Ramos (cell line): ENCODE results near the gene RAB8B.
"Not testable (repeated sequence)": the region's sequence is repeated elsewhere in the genome, so short reads cannot be mapped to it uniquely, and the experiment has no call there.

ENCODE experiments used
- in situ Hi-C: fragments of 300-500 bp; cut with MboI; formaldehyde crosslinking; loops from one replicate; pipeline ENCODE4 v1.14.3; 2022; ENCODE audit warnings: low sequenced_read_pairs; ENCODE audit not compliant: unreplicated experiment

The RAB8B gene

GRCh38 chr15:63233667-63234423 lies 44.4 kb downstream of the RAB8B start:
- in situ Hi-C loops: no loop called here

DNA sequence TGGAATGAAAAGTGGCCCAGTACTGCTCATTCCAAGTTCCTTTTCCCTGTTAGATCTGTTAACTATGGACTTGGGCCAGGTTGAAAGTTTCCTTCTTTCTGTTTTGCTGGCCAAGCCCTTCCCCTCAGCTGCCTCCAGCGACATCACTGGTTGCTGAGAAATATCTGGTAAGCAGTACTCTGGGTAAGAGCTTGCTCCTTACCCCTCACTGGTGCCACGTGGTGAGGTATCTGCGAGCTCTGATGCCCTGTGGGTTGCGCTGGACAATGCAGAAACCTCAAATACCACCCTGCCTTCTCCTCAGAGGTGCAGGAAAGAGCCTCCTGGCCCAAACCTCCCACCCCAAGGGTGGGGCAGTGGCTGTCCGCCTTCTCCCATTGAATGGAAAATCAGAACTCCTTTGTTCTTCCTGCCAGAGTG lies 45.1 kb downstream of the RAB8B start:
- in situ Hi-C loops: no loop called here

DNA sequence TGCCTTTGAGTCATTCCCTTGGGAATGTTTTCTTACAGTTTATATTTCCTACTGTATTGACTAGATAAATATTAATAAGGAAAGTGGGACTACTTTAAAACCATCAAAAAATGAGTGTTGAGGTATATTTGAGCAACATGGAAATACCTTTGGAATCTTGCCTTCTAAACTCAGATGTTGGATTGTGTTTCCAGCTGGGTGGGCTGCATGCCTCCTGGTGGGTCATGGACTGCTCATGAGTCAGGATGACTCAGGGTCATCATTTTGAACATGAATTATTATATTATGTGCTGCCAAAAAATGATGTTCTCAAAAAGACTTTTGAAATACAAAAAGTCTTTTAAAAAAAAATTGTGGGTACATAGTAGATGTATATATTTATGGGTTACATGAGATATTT lies 46.9 kb downstream of the RAB8B start:
- in situ Hi-C loops: no loop called here

DNA sequence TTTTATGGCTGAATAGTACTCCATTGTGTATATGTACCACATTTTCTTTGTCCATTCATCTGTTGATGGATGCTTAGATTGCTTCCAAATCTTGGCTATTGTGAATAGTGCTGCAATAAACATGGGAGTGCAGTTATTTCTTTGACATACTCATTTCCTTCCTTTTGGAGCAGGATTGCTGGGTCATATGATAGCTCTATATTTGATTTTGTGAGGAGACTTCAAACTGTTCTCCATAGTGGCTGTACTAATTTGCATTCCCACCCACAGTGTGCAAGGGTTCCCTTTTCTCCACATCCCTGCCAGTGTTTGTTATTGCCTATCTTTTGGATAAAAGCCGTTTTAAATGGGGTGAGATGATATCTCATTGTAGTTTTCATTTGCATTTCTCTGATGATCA lies 47.7 kb downstream of the RAB8B start:
- in situ Hi-C loops: not testable (repeated sequence)

DNA sequence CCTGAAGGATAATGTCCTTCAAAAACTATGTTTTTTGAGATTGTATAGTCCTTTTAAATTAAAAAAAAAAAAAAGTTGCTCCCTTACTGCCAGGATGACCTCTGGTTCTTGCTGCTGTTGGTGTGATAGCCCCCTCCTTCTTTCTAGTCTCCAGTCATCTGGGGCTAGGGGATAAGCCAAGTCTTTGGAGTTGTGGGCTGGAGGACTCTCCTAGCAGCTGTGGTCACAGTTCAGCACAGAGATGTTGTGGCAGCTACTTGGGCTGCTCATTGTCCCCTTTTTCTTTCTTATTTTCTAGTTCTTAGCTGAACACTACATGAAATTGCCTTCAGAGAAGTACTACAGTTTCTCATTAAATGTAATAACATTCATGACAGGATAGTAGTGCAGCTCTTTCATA lies 48.8 kb downstream of the RAB8B start:
- in situ Hi-C loops: no loop called here

DNA sequence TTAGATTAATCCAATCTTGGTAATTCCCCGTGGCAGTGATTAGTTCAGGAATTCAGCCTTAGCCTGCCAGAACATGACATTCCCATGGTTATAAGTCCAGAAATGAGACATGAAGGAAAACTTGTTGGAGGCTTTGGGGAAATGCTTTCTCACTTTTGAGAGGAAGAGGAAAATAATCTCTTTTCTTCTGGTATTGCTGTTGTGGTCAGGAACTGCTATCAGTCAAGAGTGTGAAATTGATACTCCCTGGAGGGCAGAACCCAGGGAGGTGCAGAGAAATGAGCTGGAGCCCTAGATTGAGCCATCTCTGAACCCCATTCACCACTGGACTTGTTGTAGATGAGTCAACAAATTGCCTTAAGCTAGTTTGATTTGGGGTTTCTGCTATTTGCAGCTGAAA lies 49.4 kb downstream of the RAB8B start:
- in situ Hi-C loops: no loop called here

DNA sequence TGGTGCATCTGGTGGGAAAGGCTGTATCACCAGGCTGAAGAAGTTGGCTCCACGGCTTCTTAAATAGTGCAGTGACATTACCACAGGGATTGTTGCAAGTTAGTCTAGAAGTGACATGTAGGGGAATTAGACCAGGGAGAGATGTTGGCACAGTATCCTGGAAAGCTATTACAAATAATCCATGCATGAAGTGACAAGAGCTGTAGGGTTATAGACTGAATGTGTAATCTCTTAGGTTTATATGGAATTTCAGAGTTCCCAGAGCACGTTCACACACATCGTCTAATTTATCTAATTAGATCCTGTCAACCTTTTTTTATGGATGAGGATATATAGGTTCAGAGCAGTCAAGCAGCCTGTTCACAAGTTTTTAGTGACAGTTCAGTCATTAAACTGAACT lies 50.7 kb downstream of the RAB8B start:
- in situ Hi-C loops: no loop called here

DNA sequence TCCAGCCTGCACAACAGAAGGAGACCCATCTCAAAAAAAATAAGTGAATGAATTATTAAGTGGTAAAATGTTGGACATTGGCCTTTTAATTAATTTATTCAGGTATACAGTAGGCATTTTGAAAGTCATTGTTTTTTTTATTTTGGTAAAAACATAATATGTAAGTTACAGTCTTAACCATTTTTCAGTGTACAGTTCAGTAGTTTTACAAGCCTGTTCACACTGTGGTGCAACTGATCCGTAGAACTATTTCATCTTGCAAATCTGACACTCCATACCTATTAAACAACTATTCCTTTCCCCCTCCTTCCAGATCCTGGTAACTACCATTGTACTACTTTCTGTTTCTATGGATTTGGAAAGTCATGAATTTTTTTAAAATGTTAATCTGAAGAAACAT lies 51.9 kb downstream of the RAB8B start:
- in situ Hi-C loops: no loop called here

DNA sequence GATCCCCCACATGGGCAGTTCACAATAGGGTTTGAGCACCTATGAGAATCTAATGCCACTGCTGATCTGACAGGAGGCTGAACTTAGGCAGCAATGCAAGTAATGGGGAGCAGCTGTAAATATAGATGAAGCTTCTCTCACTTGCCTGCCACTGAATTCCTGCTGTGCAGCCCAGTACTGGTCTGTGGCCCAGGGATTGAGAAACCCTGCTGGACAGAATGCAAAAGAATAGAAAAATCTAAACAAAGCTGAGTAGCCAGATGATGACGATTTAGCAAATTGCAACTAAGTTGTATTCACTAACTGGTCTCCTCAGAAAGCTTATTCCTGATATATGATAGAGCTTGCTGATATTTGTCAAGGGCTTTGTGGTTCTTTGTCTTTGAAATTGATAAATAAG lies 53.7 kb downstream of the RAB8B start:
- in situ Hi-C loops: no loop called here

GRCh38 chr15:63243776-63244175 lies 54.4 kb downstream of the RAB8B start:
- in situ Hi-C loops: no loop called here

GRCh38 chr15:63244399-63244798 lies 55.0 kb downstream of the RAB8B start:
- in situ Hi-C loops: no loop called here

GRCh38 chr15:63244976-63245645 lies 55.7 kb downstream of the RAB8B start:
- in situ Hi-C loops: no loop called here

- in situ Hi-C loops: no loop called here
Observed at GRCh38 chr15:63246691-63247469, 57.5 kb downstream of the RAB8B start.

DNA sequence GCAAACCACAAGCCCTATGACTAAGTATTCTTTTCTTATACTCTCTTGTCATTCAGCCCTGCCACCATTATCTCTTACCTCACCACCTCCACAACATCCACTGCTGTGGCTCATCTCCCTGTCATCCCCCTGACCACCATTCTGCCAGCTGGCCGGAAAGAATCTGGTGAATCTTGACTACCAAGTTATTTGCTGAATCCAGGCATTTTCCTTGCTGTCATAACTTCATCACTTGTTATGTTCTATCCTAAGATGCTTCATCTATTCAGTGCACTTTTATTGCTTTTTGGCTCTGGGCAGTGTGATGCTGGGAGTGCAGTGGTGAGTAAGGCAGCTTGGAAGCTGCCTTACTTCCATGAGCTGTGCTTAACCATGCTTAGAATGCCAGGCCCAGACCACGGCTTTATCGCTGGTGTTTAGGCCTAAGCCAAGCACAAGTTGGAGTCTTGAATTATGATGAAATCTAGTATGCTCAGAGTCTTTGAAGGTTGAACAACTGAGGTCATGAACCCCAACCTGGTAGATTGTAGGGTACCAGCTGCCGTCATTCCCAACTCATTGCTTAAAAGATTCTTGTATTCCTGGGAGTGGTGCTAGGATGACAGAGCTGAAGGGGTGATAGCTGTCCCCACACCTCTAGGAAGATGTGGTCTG lies 61.0 kb downstream of the RAB8B start:
- in situ Hi-C loops: no loop called here

DNA sequence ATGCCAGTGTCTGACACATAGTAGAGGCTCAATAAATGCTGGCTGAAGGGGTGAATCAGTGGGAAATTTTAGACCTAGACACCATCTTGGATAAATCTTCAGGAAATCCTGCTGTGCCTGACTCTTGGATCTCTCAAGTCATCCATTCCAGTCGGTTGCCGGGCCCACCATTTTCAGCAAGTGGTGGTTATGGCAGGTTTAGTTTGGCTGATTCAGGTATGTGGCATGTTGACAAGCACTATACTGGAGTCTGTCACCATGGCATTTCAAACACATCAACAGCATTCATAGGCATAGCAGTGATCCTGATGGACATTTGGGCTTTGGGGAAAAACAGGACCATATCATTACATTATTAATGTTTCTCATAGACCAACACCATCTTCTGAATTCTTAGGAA lies 62.3 kb downstream of the RAB8B start:
- in situ Hi-C loops: no loop called here

GRCh38 chr15:63252292-63252691 lies 62.9 kb downstream of the RAB8B start:
- in situ Hi-C loops: no loop called here

DNA sequence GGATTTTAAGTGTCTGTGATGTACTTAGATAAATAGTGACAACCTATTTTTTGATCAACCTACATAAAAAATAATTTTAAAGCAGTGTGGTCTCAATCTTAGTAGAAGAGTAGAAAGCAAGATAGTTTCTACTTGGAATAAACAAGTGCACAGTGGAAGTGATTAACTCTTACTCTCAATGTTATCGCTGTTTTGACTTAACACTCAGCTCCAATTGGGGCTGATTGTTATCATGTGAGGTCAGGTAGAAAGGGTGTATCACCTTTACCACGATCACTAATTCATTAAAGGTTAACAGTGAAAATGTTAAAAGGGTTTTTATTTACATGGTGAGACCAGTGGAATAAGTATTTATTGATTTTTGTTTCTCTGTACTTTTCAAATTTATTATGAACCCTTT lies 65.6 kb downstream of the RAB8B start:
- in situ Hi-C loops: no loop called here

GRCh38 chr15:63255489-63255990 lies 66.1 kb downstream of the RAB8B start:
- in situ Hi-C loops: no loop called here

DNA sequence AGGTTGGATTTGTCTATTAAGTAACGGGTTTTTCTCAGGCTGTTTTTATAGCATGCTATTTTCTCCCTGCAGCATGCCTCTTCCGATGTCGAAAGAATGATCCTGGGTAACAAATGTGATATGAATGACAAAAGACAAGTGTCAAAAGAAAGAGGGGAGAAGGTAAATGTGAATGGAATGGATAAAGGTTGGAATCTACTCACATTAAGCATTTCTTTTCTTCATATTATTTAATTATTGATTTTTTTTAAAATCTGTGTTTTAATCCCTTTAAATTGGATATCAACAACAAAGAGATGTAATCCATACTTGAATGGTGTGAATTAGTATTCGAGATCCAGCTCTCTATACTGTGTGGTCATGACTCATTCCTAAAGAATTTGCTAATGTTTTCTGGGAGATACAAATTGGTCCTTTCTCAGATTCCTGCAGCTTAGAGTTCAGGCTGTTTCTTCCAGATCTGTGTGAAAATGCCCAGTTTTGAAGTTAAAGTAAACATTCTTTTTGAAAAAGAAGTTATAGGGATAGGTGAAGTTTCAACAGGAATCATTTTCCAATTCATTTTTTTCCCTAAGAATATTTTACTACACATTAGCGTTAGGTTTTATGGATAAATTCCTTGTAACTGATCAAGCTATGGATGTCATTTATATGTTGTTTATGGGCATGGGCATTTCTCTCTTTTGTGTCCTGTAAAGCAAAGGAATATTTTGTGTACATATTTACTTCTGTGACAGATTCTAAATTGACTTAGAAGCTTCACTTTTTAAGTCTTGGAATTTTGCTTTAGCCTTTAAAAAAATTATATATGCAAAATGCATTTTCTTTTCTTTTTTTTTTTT lies 67.2 kb downstream of the RAB8B start:
- in situ Hi-C loops: no loop called here

- in situ Hi-C loops: no loop called here
Observed at GRCh38 chr15:63258658-63259057, 69.3 kb downstream of the RAB8B start.
